Measurements from ENCODE around the gene OBSCN. TPM values are rescaled to one million over a fixed set of nuclear protein-coding genes. Genes with fewer than 3 reads are reported as not detected.

OBSCN gene
- total and polyA plus RNA-seq, 7 donors: 0.92 to 21.0 (median 13.1) TPM

DNA sequence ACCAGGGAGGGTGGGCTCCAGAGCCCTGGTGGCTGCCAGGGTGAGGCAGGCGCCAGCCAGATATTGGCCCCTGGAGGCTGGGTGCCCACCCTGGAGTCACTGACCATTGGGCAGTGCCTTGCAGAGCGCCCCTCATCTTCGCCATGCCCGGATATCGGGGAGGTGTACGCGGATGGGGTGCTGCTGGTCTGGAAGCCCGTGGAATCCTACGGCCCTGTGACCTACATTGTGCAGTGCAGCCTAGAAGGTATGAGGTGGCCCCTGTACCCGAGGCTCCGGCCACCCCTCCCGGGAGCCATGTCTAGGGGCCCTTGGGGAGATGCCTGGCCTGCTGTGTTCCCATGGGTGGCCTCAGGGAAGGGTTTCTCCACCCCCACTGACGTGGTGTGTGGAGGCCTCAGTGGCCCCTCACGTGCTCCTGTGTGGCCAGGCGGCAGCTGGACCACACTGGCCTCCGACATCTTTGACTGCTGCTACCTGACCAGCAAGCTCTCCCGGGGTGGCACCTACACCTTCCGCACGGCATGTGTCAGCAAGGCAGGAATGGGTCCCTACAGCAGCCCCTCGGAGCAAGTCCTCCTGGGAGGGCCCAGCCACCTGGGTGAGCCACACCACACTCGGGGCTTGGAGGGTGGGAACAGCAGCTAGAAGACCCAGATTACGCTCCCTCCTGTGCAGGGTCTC lies 167.9 kb downstream of the OBSCN start:
- peak overlapping the region; percentile 51 to 74 (median 70) for H3K27ac ChIP-seq
- H3K4me1 ChIP-seq: peaks cover 0 to 31% (median 26%) of the 10 kb centered on the region in 4 donors
- peaks cover 0 to 15% (median 0%) of the 10 kb centered on the region in 3 donors for H3K27me3 ChIP-seq
- H3K9me3 ChIP-seq: no peaks in the 10 kb centered on the region
- H3K4me3 ChIP-seq: no peak overlapping the region
- peak; percentile 61 for DNase-seq
- H3K36me3 ChIP-seq: no peaks in the 10 kb centered on the region
- WGBS, 2 donors: 95% methylated on average over 22 of the region's 22 CpGs
- intact Hi-C loops (cut with DNase I): no loop called here
- TF ChIP-seq POLR2A (IDR thresholded peaks at IDR 0.05) (no peak), EP300 (IDR thresholded peaks at IDR 0.05) (no peak)

DNA sequence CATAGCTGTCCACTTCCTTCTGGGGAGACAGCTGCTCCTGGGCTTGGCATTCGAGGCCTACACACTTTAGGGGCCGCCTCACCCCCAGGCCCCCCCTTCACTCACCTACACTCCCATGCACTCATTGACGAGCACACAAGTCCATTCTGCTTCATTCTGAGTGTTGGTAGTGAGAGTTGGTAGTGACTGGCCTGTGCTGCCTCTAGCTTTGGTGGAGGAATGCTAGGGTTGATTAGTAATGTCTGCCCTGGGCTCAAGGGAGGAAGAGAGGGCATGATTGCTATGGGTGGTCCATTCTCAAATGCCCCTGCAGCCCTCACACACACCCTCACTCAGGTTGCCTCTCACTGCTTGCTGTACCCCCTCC lies 168.4 kb downstream of the OBSCN start:
- TF ChIP-seq EP300 (IDR thresholded peaks at IDR 0.05) (no peak), POLR2A (IDR thresholded peaks at IDR 0.05) (no peak), POLR2AphosphoS5 (IDR thresholded peaks at IDR 0.05) (no peak)
- TF ChIP-seq, protein P1, sequence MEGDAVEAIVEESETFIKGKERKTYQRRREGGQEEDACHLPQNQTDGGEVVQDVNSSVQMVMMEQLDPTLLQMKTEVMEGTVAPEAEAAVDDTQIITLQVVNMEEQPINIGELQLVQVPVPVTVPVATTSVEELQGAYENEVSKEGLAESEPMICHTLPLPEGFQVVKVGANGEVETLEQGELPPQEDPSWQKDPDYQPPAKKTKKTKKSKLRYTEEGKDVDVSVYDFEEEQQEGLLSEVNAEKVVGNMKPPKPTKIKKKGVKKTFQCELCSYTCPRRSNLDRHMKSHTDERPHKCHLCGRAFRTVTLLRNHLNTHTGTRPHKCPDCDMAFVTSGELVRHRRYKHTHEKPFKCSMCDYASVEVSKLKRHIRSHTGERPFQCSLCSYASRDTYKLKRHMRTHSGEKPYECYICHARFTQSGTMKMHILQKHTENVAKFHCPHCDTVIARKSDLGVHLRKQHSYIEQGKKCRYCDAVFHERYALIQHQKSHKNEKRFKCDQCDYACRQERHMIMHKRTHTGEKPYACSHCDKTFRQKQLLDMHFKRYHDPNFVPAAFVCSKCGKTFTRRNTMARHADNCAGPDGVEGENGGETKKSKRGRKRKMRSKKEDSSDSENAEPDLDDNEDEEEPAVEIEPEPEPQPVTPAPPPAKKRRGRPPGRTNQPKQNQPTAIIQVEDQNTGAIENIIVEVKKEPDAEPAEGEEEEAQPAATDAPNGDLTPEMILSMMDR (IDR thresholded peaks at IDR 0.05): no peak
- 88 to 91% methylated on average over 3 of the region's 3 CpGs for WGBS, 2 donors
- no peaks in the 10 kb centered on the region for H3K36me3 ChIP-seq
- no peak overlapping the region for H3K4me3 ChIP-seq
- intact Hi-C loops (cut with DNase I): no loop called here
- no peaks in the 10 kb centered on the region for H3K9me3 ChIP-seq
- peaks cover 0 to 31% (median 26%) of the 10 kb centered on the region in 4 donors for H3K4me1 ChIP-seq
- H3K27me3 ChIP-seq: peaks cover 0 to 15% (median 0%) of the 10 kb centered on the region in 3 donors
- no peak for DNase-seq
- H3K27ac ChIP-seq: peak overlapping the region in 1 of 4 donors; percentile 74

DNA sequence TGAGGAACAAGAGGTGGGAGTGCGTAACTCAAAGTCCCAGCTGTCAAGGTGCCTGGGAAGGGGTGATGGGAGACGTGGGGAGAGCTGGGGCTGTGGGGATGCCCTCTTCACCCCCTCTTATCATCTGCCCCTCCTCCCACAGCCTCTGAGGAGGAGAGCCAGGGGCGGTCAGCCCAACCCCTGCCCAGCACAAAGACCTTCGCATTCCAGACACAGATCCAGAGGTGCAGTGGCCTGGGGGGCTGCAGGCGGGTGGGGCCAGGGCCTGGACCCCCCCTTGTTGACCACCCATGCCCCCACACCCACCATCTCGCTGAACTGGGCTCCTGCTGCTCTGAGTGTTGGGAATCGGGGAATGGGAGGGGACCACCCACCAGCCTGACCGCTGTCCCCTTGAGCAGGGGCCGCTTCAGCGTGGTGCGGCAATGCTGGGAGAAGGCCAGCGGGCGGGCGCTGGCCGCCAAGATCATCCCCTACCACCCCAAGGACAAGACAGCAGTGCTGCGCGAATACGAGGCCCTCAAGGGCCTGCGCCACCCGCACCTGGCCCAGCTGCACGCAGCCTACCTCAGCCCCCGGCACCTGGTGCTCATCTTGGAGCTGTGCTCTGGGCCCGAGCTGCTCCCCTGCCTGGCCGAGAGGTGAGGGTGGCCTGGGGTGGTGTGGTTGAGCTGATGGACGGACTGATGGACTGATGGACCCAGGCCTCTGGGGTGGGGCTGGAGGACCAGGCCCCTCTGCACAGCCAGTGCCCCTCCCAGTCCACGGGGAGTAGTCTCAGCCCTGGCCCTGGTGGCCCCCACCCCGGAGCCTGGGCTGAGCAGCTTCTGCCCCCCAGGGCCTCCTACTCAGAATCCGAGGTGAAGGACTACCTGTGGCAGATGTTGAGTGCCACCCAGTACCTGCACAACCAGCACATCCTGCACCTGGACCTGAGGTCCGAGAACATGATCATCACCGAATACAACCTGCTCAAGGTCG lies 169.1 kb downstream of the OBSCN start:
- WGBS, 2 donors: 90 to 93% methylated on average over 31 of the region's 31 CpGs
- no peak overlapping the region for H3K4me3 ChIP-seq
- H3K36me3 ChIP-seq: no peaks in the 10 kb centered on the region
- no peaks in the 10 kb centered on the region for H3K9me3 ChIP-seq
- H3K27ac ChIP-seq: peak overlapping the region in 1 of 4 donors; percentile 63
- no peak for TF ChIP-seq POLR2A (IDR thresholded peaks at IDR 0.05)
- TF ChIP-seq, protein P1 (IDR thresholded peaks at IDR 0.05): no peak
- no peak for TF ChIP-seq EP300 (IDR thresholded peaks at IDR 0.05)
- TF ChIP-seq POLR2AphosphoS5 (IDR thresholded peaks at IDR 0.05): no peak
- peak; percentile 62 for DNase-seq
- peaks cover 0 to 31% (median 26%) of the 10 kb centered on the region in 4 donors for H3K4me1 ChIP-seq
- peaks cover 0 to 15% (median 0%) of the 10 kb centered on the region in 3 donors for H3K27me3 ChIP-seq
- intact Hi-C loops (cut with DNase I): no loop called here

DNA sequence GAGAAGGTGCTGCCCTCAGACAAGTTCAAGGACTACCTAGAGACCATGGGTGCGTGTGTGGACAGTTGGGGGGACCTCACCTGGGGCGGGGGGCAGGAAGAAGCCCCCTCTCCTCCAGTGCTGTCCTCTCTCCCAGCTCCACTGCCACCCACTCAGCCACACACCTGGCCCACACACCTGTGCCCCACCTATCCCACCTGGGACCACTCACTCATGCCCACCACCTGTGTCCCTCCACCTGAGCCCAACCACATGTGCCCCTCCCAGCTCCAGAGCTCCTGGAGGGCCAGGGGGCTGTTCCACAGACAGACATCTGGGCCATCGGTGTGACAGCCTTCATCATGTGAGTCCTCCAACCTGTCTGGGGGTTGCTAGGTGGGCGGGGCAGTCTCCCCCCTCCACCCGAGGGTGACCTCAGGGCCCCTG lies 169.8 kb downstream of the OBSCN start:
- H3K9me3 ChIP-seq: no peaks in the 10 kb centered on the region
- H3K27ac ChIP-seq: peak overlapping the region in 3 of 4 donors; percentile 13 to 63 (median 34)
- H3K36me3 ChIP-seq: no peaks in the 10 kb centered on the region
- peaks cover 0 to 22% (median 0%) of the 10 kb centered on the region in 3 donors for H3K27me3 ChIP-seq
- TF ChIP-seq, protein P1 (IDR thresholded peaks at IDR 0.05): no peak
- TF ChIP-seq POLR2A (IDR thresholded peaks at IDR 0.05) (no peak), POLR2AphosphoS5 (IDR thresholded peaks at IDR 0.05) (no peak), EP300 (IDR thresholded peaks at IDR 0.05) (no peak)
- H3K4me3 ChIP-seq: peak overlapping the region in 1 of 4 donors; percentile 55
- 51 to 77% methylated on average over 5 of the region's 5 CpGs for WGBS, 2 donors
- DNase-seq: no peak
- peaks cover 0 to 31% (median 26%) of the 10 kb centered on the region in 4 donors for H3K4me1 ChIP-seq
- intact Hi-C loops (cut with DNase I): no loop called here

All from sigmoid colon (tissue), 7 donors.